ENCODE data around the gene TMC8.

Gene TMC8

DNA sequence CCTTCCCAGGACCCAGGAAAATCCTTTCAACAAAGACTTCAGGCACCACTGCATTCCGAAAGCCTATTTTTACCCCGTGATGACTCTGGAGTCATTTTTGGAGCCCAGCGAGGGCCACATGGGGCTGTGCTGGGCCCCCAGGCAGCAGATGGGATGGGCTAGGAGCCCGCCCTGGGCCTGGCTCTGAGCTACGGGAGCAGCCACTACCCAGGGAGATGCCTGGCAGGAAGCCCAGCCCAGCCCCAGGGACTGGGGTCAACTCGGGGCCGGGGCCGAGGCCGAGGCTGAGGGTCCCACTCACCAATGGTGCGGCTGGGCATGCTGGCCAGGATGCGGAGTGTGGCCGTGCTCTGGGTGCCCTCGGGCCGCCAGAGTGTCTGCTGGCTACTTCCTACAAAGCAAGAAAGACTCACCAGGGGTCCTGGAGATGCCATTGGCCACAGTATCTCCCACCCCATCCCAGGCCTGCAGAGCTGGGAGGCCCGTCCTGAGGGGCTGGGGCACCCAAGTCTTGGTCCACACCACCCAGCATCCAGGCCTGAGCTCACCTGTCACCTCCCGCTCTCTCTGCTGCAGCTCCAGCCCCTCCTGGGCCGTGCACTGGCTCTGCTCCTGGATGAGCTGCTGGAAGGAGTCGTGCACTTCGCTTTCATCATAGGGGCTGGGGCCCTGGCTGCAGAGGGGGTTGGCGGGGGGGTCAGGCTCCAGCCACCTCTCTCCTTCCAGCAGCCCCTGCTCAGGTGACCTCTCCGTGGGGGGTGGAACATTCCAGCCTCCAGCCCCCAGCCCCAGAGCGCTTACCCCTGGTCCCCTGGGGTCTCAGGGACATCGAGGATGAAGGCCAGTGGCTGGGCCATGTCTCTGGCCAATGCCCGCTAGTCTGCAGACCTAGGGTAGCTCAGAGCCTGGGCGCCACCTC lies 4.3 kb upstream of the TMC8 start:
- Histone ChIP-seq H3K9me2 (replicated peaks; ENCODE audit: insufficient read depth, low read length) (no peaks in the 10 kb centered on the region), H3K27me3 (ENCODE audit: low read length) (no peaks in the 10 kb centered on the region), H3K36me3 (ENCODE audit: low read length) (peaks cover 5% of the 10 kb centered on the region), H3K79me2 (ENCODE audit: insufficient read depth, low read length) (peaks cover 38% of the 10 kb centered on the region), H3K27ac (ENCODE audit: low read depth, low read length) (peak overlapping the region; percentile 95), H3K4me3 (ENCODE audit: insufficient read depth, low read length, poor library complexity, severe bottlenecking) (peak overlapping the region; percentile 78), H3F3A (ENCODE audit: insufficient read depth) (peaks cover 36% of the 10 kb centered on the region), H3K9ac (ENCODE audit: low read length) (peak overlapping the region; percentile 93), H2AFZ (ENCODE audit: low read depth, low read length, severe bottlenecking) (no peak overlapping the region), H4K20me1 (ENCODE audit: low read depth, low read length) (no peaks in the 10 kb centered on the region; the same call in 1 of the 2 replicates), H3K9me3 (ENCODE audit: insufficient read depth, low read length) (no peaks in the 10 kb centered on the region), H3K4me2 (ENCODE audit: low read depth, low read length, poor library complexity, severe bottlenecking) (peak overlapping the region; percentile 90)
- TF ChIP-seq, protein P1, sequence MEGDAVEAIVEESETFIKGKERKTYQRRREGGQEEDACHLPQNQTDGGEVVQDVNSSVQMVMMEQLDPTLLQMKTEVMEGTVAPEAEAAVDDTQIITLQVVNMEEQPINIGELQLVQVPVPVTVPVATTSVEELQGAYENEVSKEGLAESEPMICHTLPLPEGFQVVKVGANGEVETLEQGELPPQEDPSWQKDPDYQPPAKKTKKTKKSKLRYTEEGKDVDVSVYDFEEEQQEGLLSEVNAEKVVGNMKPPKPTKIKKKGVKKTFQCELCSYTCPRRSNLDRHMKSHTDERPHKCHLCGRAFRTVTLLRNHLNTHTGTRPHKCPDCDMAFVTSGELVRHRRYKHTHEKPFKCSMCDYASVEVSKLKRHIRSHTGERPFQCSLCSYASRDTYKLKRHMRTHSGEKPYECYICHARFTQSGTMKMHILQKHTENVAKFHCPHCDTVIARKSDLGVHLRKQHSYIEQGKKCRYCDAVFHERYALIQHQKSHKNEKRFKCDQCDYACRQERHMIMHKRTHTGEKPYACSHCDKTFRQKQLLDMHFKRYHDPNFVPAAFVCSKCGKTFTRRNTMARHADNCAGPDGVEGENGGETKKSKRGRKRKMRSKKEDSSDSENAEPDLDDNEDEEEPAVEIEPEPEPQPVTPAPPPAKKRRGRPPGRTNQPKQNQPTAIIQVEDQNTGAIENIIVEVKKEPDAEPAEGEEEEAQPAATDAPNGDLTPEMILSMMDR (IDR thresholded peaks at IDR 0.05; ENCODE audit: insufficient read depth, low read length, poor library complexity, severe bottlenecking): no peak
- TF ChIP-seq EZH2phosphoT487 (conservative IDR thresholded peaks at IDR 0.05; ENCODE audit: low read length): no peak

DNA sequence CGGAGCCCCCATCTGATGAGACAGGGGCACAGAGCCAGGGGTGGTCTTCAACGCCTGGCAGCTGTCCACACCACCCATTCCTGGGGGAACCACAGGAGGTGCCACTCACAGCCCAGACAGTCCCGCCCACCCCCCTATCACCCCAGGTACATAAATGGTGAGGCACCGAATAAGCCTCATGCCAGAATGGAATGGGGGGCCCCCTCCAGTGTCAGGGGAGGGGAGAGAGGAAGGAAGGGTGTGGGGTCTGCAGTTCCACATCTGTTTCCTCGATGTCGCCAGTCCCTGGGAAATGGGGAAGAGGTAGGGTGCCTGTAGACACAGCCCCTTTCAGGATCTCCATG lies 3.7 kb upstream of the TMC8 start:
- no peaks in the 10 kb centered on the region for H3K9me3 ChIP-seq (ENCODE audit: insufficient read depth, low read length)
- peak overlapping the region; percentile 90 for H3K4me2 ChIP-seq (ENCODE audit: low read depth, low read length, poor library complexity, severe bottlenecking)
- no peaks in the 10 kb centered on the region for H3K9me2 ChIP-seq (replicated peaks; ENCODE audit: insufficient read depth, low read length)
- H3K36me3 ChIP-seq (ENCODE audit: low read length): peaks cover 5% of the 10 kb centered on the region
- no peak overlapping the region for H2AFZ ChIP-seq (ENCODE audit: low read depth, low read length, severe bottlenecking)
- H3K4me3 ChIP-seq (ENCODE audit: insufficient read depth, low read length, poor library complexity, severe bottlenecking): peak overlapping the region; percentile 78
- H3F3A ChIP-seq (ENCODE audit: insufficient read depth): peaks cover 36% of the 10 kb centered on the region
- no peak for TF ChIP-seq EZH2phosphoT487 (conservative IDR thresholded peaks at IDR 0.05; ENCODE audit: low read length)
- TF ChIP-seq, protein P1 (IDR thresholded peaks at IDR 0.05; ENCODE audit: insufficient read depth, low read length, poor library complexity, severe bottlenecking): no peak
- H3K79me2 ChIP-seq (ENCODE audit: insufficient read depth, low read length): peaks cover 40% of the 10 kb centered on the region
- H3K27me3 ChIP-seq (ENCODE audit: low read length): no peaks in the 10 kb centered on the region
- H4K20me1 ChIP-seq (ENCODE audit: low read depth, low read length): no peaks in the 10 kb centered on the region; the same call in 1 of the 2 replicates
- peak overlapping the region; percentile 93 for H3K9ac ChIP-seq (ENCODE audit: low read length)
- H3K27ac ChIP-seq (ENCODE audit: low read depth, low read length): peak overlapping the region; percentile 95

DNA sequence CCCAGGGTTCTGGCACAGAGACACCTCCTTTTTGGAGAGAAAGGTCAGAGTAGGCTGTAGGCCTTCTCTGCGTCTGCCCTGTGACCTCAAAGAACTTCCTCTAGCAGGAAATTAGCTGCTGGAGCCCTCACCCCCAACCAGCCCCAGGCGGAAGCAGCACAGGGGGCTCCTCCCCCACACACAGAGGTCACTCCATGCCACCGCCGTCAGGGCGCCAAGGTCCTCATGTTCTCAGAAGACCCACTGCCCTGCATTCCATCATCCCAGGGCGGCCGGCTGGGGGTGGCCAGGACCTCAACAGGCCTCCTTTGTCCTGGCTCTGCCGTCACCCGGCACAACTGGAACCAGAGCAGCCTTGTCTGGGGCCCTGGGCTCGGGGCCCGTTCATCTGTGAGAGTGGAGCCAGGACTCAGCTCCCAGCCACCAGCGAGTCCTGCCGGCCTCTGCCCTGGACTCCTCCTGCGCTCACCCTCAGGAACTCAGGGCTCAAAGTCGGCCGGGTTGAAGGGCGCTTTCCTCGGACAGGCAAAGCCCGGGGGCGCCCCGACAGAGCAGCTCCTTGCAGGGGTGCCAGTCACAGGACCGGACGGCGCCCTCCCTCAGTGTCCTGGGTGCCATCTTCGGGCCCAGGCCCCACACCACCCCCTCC lies 3.2 kb upstream of the TMC8 start:
- H3K9me2 ChIP-seq (replicated peaks; ENCODE audit: insufficient read depth, low read length): no peaks in the 10 kb centered on the region
- H3K4me3 ChIP-seq (ENCODE audit: insufficient read depth, low read length, poor library complexity, severe bottlenecking): peak overlapping the region; percentile 78
- peak overlapping the region; percentile 90 for H3K4me2 ChIP-seq (ENCODE audit: low read depth, low read length, poor library complexity, severe bottlenecking)
- no peaks in the 10 kb centered on the region for H4K20me1 ChIP-seq (ENCODE audit: low read depth, low read length)
- H3K9me3 ChIP-seq (ENCODE audit: insufficient read depth, low read length): no peaks in the 10 kb centered on the region
- no peaks in the 10 kb centered on the region for H3K27me3 ChIP-seq (ENCODE audit: low read length)
- peaks cover 39% of the 10 kb centered on the region for H3K79me2 ChIP-seq (ENCODE audit: insufficient read depth, low read length)
- peak overlapping the region; percentile 93 for H3K9ac ChIP-seq (ENCODE audit: low read length)
- TF ChIP-seq, protein P1 (IDR thresholded peaks at IDR 0.05; ENCODE audit: insufficient read depth, low read length, poor library complexity, severe bottlenecking): no peak
- no peak for TF ChIP-seq EZH2phosphoT487 (conservative IDR thresholded peaks at IDR 0.05; ENCODE audit: low read length)
- peaks cover 5% of the 10 kb centered on the region for H3K36me3 ChIP-seq (ENCODE audit: low read length)
- peak overlapping the region; percentile 95 for H3K27ac ChIP-seq (ENCODE audit: low read depth, low read length)
- H3F3A ChIP-seq (ENCODE audit: insufficient read depth): peaks cover 36% of the 10 kb centered on the region
- H2AFZ ChIP-seq (ENCODE audit: low read depth, low read length, severe bottlenecking): no peak overlapping the region
